Rectal smooth muscle tissue (tissue), 1 donor: Measurements from ENCODE around the gene RARRES2.
"Not testable (repeated sequence)": the region's sequence is repeated elsewhere in the genome, so short reads cannot be mapped to it uniquely, and the experiment has no call there.

Experiments
- H3K27ac ChIP-seq: one replicate; pipeline ENCODE4 v1.7.0; 2013; ENCODE audit warnings: low read depth, low read length, inconsistent platforms
- H3K27me3 ChIP-seq: one replicate; pipeline ENCODE4 v1.7.0; 2013; ENCODE audit warnings: low read length; ENCODE audit not compliant: control insufficient read depth, insufficient read depth
- H3K36me3 ChIP-seq: one replicate; pipeline ENCODE4 v1.7.0; 2013; ENCODE audit warnings: low read length; ENCODE audit not compliant: control insufficient read depth, insufficient read depth
- H3K4me1 ChIP-seq: one replicate; pipeline ENCODE4 v1.7.0; 2013; ENCODE audit warnings: low read length; ENCODE audit not compliant: control insufficient read depth, insufficient read depth
- H3K4me3 ChIP-seq: one replicate; pipeline ENCODE4 v1.7.0; 2013; ENCODE audit warnings: low read length
- H3K9ac ChIP-seq: one replicate; pipeline ENCODE4 v1.7.0; 2013; ENCODE audit warnings: low read length

RARRES2 gene

GRCh38 chr7:150313870-150314269, 27.6 kb downstream of the RARRES2 start:
- H3K9ac ChIP-seq, result no peak overlapping the region
- no peak overlapping the region for H3K4me3 ChIP-seq
- H3K4me1 ChIP-seq, result no peaks in the 10 kb centered on the region
- no peaks in the 10 kb centered on the region for H3K36me3 ChIP-seq
- H3K27me3 ChIP-seq, result no peaks in the 10 kb centered on the region
- no peak overlapping the region for H3K27ac ChIP-seq

- Histone ChIP-seq H3K4me3 (no peak overlapping the region), H3K27ac (no peak overlapping the region), H3K27me3 (no peaks in the 10 kb centered on the region), H3K36me3 (no peaks in the 10 kb centered on the region), H3K4me1 (no peaks in the 10 kb centered on the region), H3K9ac (no peak overlapping the region)
These were observed 28.0 kb downstream of the RARRES2 start for GRCh38 chr7:150313367-150313809.

GRCh38 chr7:150312649-150313366, 28.6 kb downstream of the RARRES2 start:
- H3K27me3 ChIP-seq, H3K4me1 ChIP-seq, H3K36me3 ChIP-seq, H3K4me3 ChIP-seq, H3K27ac ChIP-seq, H3K9ac ChIP-seq: not testable (repeated sequence)

GRCh38 chr7:150311711-150312110, 29.7 kb downstream of the RARRES2 start:
- Histone ChIP-seq H3K4me1 (no peaks in the 10 kb centered on the region), H3K27ac (no peak overlapping the region), H3K27me3 (no peaks in the 10 kb centered on the region), H3K4me3 (no peak overlapping the region), H3K9ac (no peak overlapping the region), H3K36me3 (no peaks in the 10 kb centered on the region)

- H3K27me3 ChIP-seq, result no peaks in the 10 kb centered on the region
- no peaks in the 10 kb centered on the region for H3K36me3 ChIP-seq
- no peaks in the 10 kb centered on the region for H3K4me1 ChIP-seq
- H3K27ac ChIP-seq, result no peak overlapping the region
- H3K4me3 ChIP-seq, result no peak overlapping the region
- no peak overlapping the region for H3K9ac ChIP-seq
These were observed 30.3 kb downstream of the RARRES2 start for GRCh38 chr7:150311146-150311545.

DNA sequence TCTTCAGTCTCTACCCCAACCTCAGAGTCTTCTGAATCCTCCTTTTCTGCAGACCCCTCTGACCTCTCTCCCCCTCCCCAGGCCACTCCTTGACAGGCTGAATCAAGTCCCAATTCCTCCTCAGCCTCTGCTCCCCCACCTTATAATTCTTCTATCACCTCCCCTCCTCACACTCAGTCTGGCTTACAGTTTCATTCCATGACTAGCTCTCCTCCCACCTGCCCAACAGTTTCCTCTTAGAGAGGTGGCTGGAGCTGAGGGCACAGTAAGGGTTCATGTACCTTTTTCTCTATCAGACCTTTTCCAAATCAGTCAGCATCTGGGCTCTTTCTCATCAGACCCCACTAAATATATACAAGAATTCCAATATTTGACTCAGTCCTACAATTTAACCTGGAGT, 32.9 kb downstream of the RARRES2 start:
- H3K4me1 ChIP-seq, result no peaks in the 10 kb centered on the region
- H3K27me3 ChIP-seq, result no peaks in the 10 kb centered on the region
- no peak overlapping the region for H3K27ac ChIP-seq
- no peaks in the 10 kb centered on the region for H3K36me3 ChIP-seq
- H3K9ac ChIP-seq, result no peak overlapping the region
- no peak overlapping the region for H3K4me3 ChIP-seq

DNA sequence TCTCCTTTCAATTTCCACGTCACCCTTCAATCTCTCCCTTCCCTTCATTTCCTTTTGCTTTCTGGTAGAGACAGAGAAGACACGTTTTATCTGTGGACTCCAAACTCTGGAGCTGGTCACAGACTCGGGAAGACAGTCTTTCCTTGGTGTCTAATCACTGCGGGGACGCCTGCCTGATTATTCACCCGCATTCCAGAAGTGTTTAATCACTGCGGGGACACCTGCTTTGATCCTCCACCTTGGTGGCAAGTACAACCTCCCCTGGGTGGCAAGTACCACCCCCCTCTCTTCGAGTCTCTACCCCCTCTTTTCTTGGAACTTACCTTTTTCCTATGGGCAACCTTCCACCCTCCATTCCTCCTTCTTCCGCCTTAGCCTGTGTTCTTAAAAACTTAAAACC, 33.5 kb downstream of the RARRES2 start:
- H3K4me3 ChIP-seq, result no peak overlapping the region
- H3K27me3 ChIP-seq, result no peaks in the 10 kb centered on the region

GRCh38 chr7:150307129-150307528, 34.3 kb downstream of the RARRES2 start:
- Histone ChIP-seq H3K27ac (no peak overlapping the region), H3K27me3 (no peaks in the 10 kb centered on the region), H3K36me3 (no peaks in the 10 kb centered on the region), H3K4me1 (no peaks in the 10 kb centered on the region), H3K9ac (no peak overlapping the region), H3K4me3 (no peak overlapping the region)

More for the DNA sequence above, 33.5 kb downstream of the RARRES2 start:
- no peaks in the 10 kb centered on the region for H3K36me3 ChIP-seq
- no peak overlapping the region for H3K27ac ChIP-seq
- H3K9ac ChIP-seq, result no peak overlapping the region
- no peaks in the 10 kb centered on the region for H3K4me1 ChIP-seq

GRCh38 chr7:150306377-150306776, 35.1 kb downstream of the RARRES2 start:
- H3K36me3 ChIP-seq, H3K9ac ChIP-seq, H3K27me3 ChIP-seq, H3K4me3 ChIP-seq, H3K4me1 ChIP-seq, H3K27ac ChIP-seq: not testable (repeated sequence)

GRCh38 chr7:150305903-150306284, 35.5 kb downstream of the RARRES2 start:
- H3K27ac ChIP-seq, result not testable (repeated sequence)

DNA sequence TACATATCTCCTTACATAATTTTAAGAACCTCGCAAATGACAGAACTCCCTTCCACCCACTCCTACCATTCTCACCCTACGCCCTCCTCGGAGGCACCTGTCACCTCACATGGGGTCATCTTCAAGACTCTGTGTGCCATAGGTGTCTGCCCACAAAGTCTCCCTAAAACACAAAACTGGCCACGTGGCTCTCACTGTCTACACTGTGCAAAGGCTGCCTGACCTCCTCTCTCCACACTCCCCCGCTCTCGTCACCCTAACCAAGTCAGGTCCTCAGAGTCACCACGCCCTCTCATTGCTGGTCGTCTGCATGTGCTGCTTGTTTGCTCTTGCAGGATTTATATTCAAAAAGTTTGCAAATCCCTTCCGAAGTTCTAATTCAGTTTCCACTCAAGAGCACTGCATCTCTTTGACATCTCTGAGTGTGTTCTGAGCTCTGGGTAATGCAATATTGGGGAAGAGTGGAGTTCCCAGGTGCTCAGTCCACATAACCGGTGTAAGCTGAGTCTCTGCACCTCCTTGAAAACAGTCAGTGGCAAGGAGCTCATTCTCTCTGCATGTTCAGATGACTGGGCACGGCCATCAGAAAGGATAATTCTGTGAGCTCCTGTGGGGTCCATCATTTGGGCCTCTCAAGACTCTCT, 36.0 kb downstream of the RARRES2 start:
- not testable (repeated sequence) for H3K36me3 ChIP-seq, H3K4me3 ChIP-seq, H3K27me3 ChIP-seq, H3K27ac ChIP-seq, H3K9ac ChIP-seq, H3K4me1 ChIP-seq

More at GRCh38 chr7:150305903-150306284, 35.5 kb downstream of the RARRES2 start:
- not testable (repeated sequence) for H3K9ac ChIP-seq, H3K4me3 ChIP-seq, H3K36me3 ChIP-seq, H3K4me1 ChIP-seq, H3K27me3 ChIP-seq

DNA sequence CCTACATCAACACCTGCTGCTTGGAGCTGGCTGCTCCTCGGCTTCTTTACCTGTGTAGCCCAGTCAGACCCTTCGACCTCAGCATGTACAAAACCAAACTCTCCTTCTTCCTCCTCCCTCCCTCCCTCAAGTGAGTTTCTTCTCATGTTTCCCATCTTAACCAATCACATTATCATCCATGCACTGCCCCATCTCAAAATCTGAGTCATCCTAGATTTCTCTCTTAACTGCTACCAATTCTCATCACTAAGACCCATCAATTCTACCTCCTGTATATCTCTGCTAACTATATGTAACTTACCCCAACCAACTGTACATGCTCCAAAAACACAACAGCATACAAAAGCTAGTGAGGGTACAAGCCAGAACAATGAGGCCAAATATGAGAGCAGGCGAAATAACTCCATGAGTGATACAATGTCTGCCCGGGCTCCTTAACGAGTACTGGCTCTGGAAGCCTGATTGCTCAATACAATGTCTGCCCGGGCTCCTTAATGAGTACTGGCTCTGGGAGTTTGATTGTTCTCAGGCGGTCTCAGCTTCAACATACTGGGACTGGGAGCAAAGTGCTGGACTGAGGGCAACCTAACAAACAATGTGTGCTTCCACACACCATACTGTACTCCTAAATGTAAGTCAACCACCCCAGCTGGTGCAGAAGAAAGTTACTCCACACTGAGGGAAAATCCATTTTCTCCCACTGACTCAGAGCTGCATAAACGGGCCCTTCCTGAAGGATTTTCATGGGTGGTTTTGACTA, 36.8 kb downstream of the RARRES2 start:
- H3K4me1 ChIP-seq, H3K27ac ChIP-seq, H3K36me3 ChIP-seq: not testable (repeated sequence)

More for the DNA sequence above, 36.8 kb downstream of the RARRES2 start:
- not testable (repeated sequence) for H3K9ac ChIP-seq, H3K27me3 ChIP-seq, H3K4me3 ChIP-seq
